T-helper 1 cell treated with Interleukin-12 subunit alpha and Interleukin-12 subunit beta and Interleukin-4 antibody, amounts not matched to agents 30 μg/mL and 1 μg/mL, for 36 hours (primary cell): Measurements from ENCODE around the gene ZNF280C.

Experiments
- H3K27ac Mint-ChIP-seq: one replicate; pipeline ENCODE4 v1.8.0; 2021; ENCODE audit warnings: mild to moderate bottlenecking, mixed read lengths
- H3K27me3 Mint-ChIP-seq: one replicate; pipeline ENCODE4 v1.8.0; 2021; ENCODE audit warnings: low read depth, mixed read lengths
- H3K36me3 Mint-ChIP-seq: one replicate; pipeline ENCODE4 v1.8.0; 2021; ENCODE audit warnings: low read depth, mixed read lengths
- H3K4me1 Mint-ChIP-seq: one replicate; pipeline ENCODE4 v1.8.0; 2021; ENCODE audit warnings: low read depth, mixed read lengths
- H3K4me3 Mint-ChIP-seq: one replicate; pipeline ENCODE4 v1.8.0; 2021; ENCODE audit warnings: mild to moderate bottlenecking, moderate library complexity, mixed read lengths
- H3K9me3 Mint-ChIP-seq: one replicate; pipeline ENCODE4 v1.8.0; 2021; ENCODE audit warnings: mixed read lengths

The ZNF280C gene

DNA sequence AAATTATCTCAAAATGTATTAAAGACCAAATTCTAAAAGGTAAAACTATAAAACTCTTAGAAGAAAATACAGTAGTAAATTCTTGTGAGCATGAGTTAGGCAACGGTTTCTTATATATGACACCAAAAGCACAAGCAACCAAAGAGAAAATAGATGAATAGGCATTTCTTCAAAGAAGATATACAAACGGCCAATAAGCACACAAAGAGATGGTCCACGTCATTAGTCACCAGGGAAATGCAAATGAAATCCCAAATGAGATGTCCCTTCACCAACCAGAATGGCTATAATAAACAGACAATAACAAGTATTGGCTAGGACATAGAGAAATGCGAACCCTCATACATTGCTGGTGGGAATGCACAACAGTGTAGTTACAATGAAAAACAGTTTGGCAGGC lies 52.4 kb downstream of the ZNF280C start:
- Mint-ChIP-seq H3K4me3 (no peak overlapping the region), H3K27me3 (no peaks in the 10 kb centered on the region), H3K27ac (no peak overlapping the region), H3K9me3 (no peaks in the 10 kb centered on the region), H3K36me3 (peaks cover 22% of the 10 kb centered on the region), H3K4me1 (peaks cover 12% of the 10 kb centered on the region)

DNA sequence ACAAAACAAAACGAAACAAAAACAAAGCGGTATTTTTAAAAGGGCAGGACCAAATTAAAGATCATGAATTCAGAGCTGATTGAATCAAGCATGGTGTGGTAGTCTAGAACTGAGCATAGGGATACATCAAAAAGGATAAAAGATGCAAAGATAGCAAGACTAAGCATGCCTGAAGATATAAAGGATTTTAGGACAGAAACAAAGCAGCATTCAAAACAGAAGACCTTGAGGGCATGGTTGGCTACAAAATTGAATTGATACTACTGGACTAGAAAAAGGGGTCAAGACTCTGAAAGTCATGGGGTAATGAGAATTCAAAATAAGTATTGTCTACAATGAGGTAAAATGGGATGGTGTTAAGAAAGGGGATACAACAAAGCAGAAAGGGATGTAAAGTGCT lies 55.3 kb downstream of the ZNF280C start:
- peaks cover 12% of the 10 kb centered on the region for H3K4me1 Mint-ChIP-seq
- no peak overlapping the region for H3K4me3 Mint-ChIP-seq
- peak overlapping the region; percentile 62 for H3K27ac Mint-ChIP-seq
- H3K9me3 Mint-ChIP-seq = no peaks in the 10 kb centered on the region
- no peaks in the 10 kb centered on the region for H3K27me3 Mint-ChIP-seq
- peaks cover 23% of the 10 kb centered on the region for H3K36me3 Mint-ChIP-seq

DNA sequence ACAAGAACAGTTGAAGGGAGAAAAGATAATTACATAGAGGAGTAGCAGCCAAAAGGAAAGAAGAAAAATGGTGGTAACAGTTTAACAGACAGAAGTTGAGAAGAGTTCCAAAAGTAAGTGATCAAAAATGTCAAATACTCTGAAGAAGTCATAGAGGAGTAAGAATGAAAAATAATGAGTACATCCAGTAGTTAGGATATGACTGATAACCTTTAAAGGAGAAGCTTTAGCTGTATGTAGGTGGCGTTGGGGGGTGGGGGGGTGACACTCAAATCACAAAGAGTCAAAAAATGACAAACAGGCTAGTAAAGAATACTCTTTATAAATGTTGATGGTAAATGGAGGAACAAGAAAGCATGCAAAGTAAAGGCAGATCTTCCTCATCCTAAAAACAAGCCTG lies 56.3 kb downstream of the ZNF280C start:
- no peak overlapping the region for H3K4me3 Mint-ChIP-seq
- H3K27ac Mint-ChIP-seq = peak overlapping the region; percentile 19
- peaks cover 22% of the 10 kb centered on the region for H3K36me3 Mint-ChIP-seq
- peaks cover 12% of the 10 kb centered on the region for H3K4me1 Mint-ChIP-seq
- no peaks in the 10 kb centered on the region for H3K9me3 Mint-ChIP-seq
- no peaks in the 10 kb centered on the region for H3K27me3 Mint-ChIP-seq

DNA sequence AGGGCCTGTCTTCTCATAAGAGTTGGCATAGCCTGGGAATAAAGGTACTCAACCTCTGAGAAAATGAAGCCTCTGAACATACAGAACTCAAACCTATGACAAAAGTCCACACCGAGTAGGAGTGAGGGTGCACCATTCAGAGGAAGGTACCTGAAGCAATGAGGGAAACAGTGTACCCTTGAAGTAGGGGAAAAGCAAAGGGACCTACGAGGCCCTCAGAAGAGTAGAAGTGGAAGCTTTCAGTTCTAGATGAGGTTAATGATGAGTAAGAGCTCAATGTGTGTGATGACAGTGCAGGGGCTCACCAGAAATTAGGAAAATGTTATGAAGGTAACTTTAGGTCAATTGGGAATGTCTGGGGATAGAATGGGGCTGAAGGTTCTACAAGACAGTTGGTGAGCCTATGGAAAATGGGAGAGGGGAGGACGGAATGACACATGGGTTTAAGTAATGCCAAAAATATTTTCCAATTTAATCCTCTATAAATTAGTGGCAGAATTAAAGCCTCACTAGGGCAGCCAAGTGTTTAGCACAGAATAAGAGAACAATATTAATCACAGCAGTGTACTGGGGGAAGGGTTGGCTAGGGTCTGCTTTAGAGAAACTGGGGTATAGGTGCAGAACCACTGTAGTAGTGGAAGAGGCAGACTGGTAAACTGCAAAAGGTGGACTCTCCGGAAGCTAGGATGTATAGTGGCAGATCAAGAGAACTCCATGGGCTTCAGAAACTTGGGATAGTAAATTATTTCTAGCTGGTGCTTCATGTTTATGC lies 57.1 kb downstream of the ZNF280C start:
- Mint-ChIP-seq H3K4me1 (peaks cover 12% of the 10 kb centered on the region), H3K9me3 (no peaks in the 10 kb centered on the region), H3K4me3 (no peak overlapping the region), H3K36me3 (peaks cover 22% of the 10 kb centered on the region), H3K27ac (peak overlapping the region; percentile 43), H3K27me3 (no peaks in the 10 kb centered on the region)

DNA sequence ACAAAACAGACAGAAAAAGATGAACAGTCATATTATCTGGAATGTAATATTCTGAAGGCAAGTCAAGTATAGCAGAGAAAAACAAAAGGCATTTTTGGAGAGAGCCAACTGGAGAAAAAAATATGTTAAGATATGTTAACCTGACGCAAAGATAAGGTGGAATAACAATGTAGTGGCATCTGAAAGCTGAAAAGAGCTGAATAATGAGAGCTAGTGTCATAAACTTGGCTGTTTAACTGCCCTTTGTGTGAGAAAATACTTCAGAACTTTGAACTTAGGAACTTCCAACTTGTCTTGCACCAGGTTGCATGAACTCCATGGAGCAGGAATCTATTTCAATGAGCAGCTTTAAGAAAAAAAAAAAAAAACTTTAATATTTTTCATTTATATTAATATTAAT lies 64.1 kb downstream of the ZNF280C start:
- Mint-ChIP-seq H3K27ac (no peak overlapping the region), H3K27me3 (no peaks in the 10 kb centered on the region), H3K9me3 (no peaks in the 10 kb centered on the region), H3K4me1 (no peaks in the 10 kb centered on the region), H3K36me3 (peaks cover 9% of the 10 kb centered on the region), H3K4me3 (no peak overlapping the region)

DNA sequence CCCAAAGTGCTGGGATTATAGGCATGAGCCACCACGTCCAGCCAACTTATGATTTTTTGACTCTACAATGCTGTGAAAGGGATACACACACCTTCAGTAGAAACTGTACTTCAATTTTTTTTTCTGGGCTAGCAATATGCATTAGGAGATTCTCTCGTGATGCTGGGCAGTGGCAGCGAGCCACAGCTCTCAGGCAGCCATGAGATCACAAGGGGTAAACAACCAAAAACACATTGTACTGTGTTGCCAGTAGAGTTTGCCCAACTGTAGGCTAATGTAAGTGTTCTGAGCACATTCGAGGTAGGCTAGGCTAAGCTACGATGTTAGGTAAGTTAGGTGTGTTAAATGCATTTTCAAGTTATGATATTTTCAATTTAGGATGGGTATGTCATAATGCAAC lies 71.2 kb downstream of the ZNF280C start:
- H3K27me3 Mint-ChIP-seq = peaks cover 4% of the 10 kb centered on the region
- H3K4me1 Mint-ChIP-seq = peaks cover under 1% of the 10 kb centered on the region
- H3K27ac Mint-ChIP-seq = no peak overlapping the region
- H3K36me3 Mint-ChIP-seq = no peaks in the 10 kb centered on the region
- H3K4me3 Mint-ChIP-seq = no peak overlapping the region
- no peaks in the 10 kb centered on the region for H3K9me3 Mint-ChIP-seq

DNA sequence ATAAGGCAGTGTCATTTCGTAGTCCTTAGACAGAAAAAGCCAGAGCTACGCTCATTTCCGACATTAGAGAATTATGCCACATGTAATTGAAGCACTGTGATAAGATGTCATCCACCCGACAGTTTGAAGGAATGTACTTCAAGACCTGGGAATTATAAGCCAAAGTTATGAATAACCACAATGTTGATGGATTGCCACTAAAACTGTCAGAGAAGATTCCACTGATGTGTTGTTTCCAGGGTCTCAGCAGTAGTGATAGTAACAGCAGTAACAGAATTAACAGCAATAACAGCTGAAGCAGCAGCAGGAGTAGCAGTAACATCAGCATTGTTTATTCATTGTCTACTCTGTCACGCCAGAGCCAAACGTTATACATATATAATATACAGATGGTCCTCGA lies 72.2 kb downstream of the ZNF280C start:
- H3K27me3 Mint-ChIP-seq = peaks cover 4% of the 10 kb centered on the region
- H3K9me3 Mint-ChIP-seq = no peaks in the 10 kb centered on the region
- no peak overlapping the region for H3K27ac Mint-ChIP-seq
- H3K36me3 Mint-ChIP-seq = no peaks in the 10 kb centered on the region
- H3K4me3 Mint-ChIP-seq = no peak overlapping the region
- H3K4me1 Mint-ChIP-seq = peaks cover 2% of the 10 kb centered on the region

DNA sequence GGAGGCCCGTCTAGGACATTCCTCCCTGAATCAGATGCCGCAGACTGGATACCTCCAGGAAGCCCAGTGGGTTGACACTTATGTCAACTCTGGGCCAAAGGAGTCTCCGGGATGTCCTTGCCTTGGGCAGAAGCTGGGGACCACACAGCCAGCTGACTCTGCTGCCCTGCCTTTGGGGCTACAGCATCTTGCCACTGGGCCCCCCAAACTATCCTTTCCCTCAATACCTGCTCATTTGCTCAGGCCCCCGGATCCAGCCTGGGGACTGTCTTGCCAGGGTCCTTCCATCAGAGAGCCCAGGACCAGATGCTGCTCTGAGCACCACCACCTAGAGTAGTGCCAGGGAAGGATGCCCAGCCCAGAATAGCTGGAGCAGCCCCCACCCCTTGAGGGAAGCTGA lies 77.9 kb downstream of the ZNF280C start:
- no peaks in the 10 kb centered on the region for H3K9me3 Mint-ChIP-seq
- peaks cover 4% of the 10 kb centered on the region for H3K27me3 Mint-ChIP-seq
- no peak overlapping the region for H3K27ac Mint-ChIP-seq
- H3K36me3 Mint-ChIP-seq = no peaks in the 10 kb centered on the region
- H3K4me3 Mint-ChIP-seq = no peak overlapping the region
- H3K4me1 Mint-ChIP-seq = peaks cover 2% of the 10 kb centered on the region

DNA sequence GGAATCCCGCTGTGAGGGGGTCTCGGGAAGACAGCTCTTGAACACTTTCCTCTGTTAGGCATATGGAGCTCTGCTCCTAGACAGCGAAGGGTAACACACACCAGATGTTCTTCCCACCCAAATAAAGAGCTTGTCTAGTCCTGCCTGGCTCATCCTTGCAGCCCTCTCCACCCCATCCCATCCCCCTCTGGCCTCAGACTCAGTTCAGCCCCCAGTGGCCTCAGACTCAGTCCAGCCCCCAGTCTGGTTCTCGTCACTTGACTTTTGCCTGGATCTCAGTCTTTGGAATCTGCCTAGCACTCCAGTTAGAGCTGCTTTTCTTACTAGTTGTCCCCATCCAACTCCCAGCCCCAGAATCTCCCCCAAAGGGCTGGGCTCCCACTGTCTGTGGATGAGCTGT lies 82.0 kb downstream of the ZNF280C start:
- H3K27ac Mint-ChIP-seq = no peak overlapping the region
- H3K4me3 Mint-ChIP-seq = no peak overlapping the region
- peaks cover 5% of the 10 kb centered on the region for H3K4me1 Mint-ChIP-seq
- no peaks in the 10 kb centered on the region for H3K27me3 Mint-ChIP-seq
- no peaks in the 10 kb centered on the region for H3K9me3 Mint-ChIP-seq
- no peaks in the 10 kb centered on the region for H3K36me3 Mint-ChIP-seq

DNA sequence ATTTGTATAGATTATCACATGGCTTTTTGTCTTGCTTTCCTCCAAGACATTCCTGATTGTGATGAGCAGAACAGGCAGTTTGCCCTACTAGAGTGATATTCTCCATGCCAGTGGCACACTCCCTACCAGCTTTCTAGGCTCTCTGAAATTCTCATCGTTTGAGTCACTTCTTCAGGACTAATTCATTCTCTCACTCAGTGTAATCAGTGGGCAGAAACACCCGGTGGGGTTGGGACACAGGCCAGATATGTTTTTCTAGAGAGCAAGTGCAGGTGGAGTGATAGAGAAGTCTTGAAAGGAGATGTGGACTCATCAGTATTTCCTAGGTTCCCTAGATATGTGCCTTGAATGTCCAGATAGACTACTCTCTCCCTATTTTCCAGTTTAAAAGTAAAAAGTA lies 83.8 kb downstream of the ZNF280C start:
- Mint-ChIP-seq H3K4me3 (no peak overlapping the region), H3K27me3 (no peaks in the 10 kb centered on the region), H3K4me1 (peaks cover 9% of the 10 kb centered on the region), H3K36me3 (peaks cover 2% of the 10 kb centered on the region), H3K27ac (no peak overlapping the region), H3K9me3 (no peaks in the 10 kb centered on the region)

DNA sequence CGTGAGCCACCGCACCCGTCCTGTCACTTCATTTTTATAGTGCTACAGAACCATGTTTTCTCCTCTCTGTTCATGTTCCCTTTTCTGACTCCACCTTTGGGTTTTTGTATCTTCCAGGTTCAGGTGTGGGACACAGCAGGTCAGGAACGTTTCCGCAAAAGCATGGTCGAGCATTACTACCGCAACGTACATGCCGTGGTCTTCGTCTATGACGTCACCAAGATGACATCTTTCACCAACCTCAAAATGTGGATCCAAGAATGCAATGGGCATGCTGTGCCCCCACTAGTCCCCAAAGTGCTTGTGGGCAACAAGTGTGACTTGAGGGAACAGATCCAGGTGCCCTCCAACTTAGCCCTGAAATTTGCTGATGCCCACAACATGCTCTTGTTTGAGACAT lies 84.5 kb downstream of the ZNF280C start:
- Mint-ChIP-seq H3K27me3 (no peaks in the 10 kb centered on the region), H3K27ac (peak overlapping the region; percentile 59), H3K9me3 (no peaks in the 10 kb centered on the region), H3K4me3 (peak overlapping the region; percentile 46), H3K4me1 (peaks cover 14% of the 10 kb centered on the region), H3K36me3 (peaks cover 7% of the 10 kb centered on the region)

DNA sequence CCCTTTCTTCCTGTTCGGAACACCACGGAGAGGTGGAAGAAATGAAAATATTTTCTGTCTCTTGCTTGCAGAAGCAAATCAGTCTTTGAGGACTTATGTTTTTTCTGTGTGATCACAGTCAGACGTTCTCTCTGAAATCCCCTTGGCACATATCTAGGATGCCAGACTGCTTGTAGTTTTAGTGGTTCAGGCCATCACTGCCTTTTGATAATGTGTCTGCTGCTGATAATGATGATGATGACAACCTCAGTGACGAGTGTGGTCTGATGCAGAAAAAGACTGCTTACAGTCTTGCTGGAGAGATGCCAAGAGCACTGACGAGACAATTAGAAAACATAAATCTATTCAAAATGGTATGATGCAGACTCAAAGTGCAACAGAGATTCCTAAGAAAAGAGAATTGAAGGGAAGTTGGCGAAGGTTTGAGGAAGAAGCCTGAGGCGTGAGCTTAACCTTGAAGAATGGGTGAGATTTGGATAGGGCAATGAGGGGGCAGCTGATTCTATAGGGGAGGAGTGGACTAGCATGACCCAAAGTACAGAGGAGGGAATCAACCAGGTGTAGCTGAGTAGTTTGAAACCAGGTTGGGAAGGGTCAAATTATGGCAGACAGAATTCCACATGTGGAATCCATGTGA lies 89.0 kb downstream of the ZNF280C start:
- peaks cover 36% of the 10 kb centered on the region for H3K4me1 Mint-ChIP-seq
- peaks cover 19% of the 10 kb centered on the region for H3K36me3 Mint-ChIP-seq
- H3K27me3 Mint-ChIP-seq = no peaks in the 10 kb centered on the region
- H3K4me3 Mint-ChIP-seq = no peak overlapping the region
- no peaks in the 10 kb centered on the region for H3K9me3 Mint-ChIP-seq
- H3K27ac Mint-ChIP-seq = no peak overlapping the region

DNA sequence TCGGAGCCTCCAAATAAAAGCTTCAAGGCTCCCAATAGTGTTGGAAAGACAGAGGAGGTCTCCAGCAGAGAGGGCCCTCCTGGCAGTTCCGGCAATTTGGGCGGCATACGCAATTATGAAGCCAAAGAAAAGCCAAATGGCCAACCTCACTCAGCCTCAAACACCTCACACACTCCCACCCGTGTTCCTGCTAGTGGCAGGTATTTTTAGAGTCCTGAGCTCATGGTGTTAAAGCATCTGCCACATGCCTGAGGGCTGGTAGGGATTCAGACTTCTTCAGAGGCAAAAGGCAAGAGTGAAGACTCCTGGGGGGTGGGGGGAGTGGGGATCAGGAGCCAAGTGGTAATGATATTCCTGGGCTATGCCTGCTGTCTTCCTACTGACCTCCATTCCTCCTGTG lies 89.5 kb downstream of the ZNF280C start:
- H3K4me1 Mint-ChIP-seq = peaks cover 35% of the 10 kb centered on the region
- H3K36me3 Mint-ChIP-seq = peaks cover 19% of the 10 kb centered on the region

DNA sequence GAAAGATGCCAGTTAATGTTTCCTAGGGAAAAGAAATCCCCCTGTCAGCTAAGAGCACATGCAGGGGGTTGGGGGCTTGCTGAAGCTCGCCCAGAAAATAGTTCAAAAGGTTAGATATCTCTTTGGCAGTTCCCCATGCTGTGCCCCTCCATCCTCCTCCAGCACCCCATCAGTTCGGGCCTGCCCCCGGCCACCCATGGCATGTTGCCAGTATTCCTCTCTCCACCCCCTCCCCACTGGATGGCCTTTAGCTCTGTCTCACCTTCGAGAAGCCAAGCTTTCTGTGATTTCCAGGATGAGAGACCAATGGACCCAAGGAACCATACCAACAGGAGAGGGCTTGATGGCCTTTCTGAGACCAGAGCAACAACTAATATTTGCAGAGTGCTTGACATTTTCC lies 91.8 kb downstream of the ZNF280C start:
- H3K27ac Mint-ChIP-seq = peak overlapping the region; percentile 47
- H3K27me3 Mint-ChIP-seq = no peaks in the 10 kb centered on the region

More for the DNA sequence above, 89.5 kb downstream of the ZNF280C start:
- Mint-ChIP-seq H3K27me3 (no peaks in the 10 kb centered on the region), H3K4me3 (no peak overlapping the region), H3K27ac (no peak overlapping the region), H3K9me3 (no peaks in the 10 kb centered on the region)

DNA sequence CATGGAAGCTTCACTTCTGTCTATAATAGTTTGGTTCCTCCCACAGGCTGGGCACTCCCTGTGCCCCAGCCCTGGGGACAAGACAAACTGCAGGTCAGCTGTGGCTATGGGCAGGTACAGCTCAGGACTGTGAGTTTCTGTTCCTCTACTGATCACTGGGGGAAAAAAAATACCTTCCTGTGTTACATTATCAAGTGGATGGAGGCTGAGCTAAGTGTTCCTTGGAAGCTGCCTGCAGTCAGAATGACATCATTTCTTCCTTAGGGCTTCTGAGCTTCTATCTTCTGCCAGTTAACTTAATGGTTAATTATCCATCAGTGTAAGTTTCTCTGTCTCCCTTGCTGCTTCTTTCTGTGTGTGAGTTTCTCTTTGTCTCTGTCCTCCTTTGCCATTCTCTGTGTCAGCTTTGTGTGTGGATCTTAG lies 92.3 kb downstream of the ZNF280C start:
- H3K4me3 Mint-ChIP-seq = peak overlapping the region; percentile 67
- H3K36me3 Mint-ChIP-seq = peaks cover 22% of the 10 kb centered on the region
- H3K27ac Mint-ChIP-seq = peak overlapping the region; percentile 47
- H3K4me1 Mint-ChIP-seq = peaks cover 40% of the 10 kb centered on the region
- H3K27me3 Mint-ChIP-seq = no peaks in the 10 kb centered on the region
- no peaks in the 10 kb centered on the region for H3K9me3 Mint-ChIP-seq

More for the DNA sequence above, 91.8 kb downstream of the ZNF280C start:
- no peaks in the 10 kb centered on the region for H3K9me3 Mint-ChIP-seq
- peaks cover 22% of the 10 kb centered on the region for H3K36me3 Mint-ChIP-seq
- H3K4me3 Mint-ChIP-seq = no peak overlapping the region
- H3K4me1 Mint-ChIP-seq = peaks cover 40% of the 10 kb centered on the region
